Parietal lobe (tissue), 1 donor: ENCODE results near the gene ID3. TPM values are rescaled to one million over a fixed set of nuclear protein-coding genes. Genes with fewer than 3 reads are reported as not detected.

Experiments
- total RNA-seq: library from RNA; depleted of rRNA; stranded (reverse); fragments of >200 nt; gene quantifications from one replicate; pipeline ENCODE4 v1.2.3, GENCODE V29; 2014

The ID3 gene
- total RNA-seq = 11.9 TPM

GRCh38 chr1:23559136-23559984, at the start of gene ID3:
Gene ID3 (minus strand): TSS chr1:23559501. CDS start chr1:23559426, 75 bp downstream.

GRCh38 chr1:23530747-23531561, 28.3 kb downstream of the ID3 start, which contains the start of gene E2F2:
Gene E2F2 (minus strand): TSS chr1:23531233. CDS start chr1:23530793, 440 bp downstream.

Other genes with a start within 250 kb of the ID3 start
- 229 TPM for gene HNRNPR, start 215.2 kb downstream of the ID3 start, total RNA-seq
- 74.2 TPM for gene ZNF436, start 189.7 kb downstream of the ID3 start, total RNA-seq
- gene TCEA3, start 134.8 kb downstream of the ID3 start, total RNA-seq = 2.2 TPM
- 9.7 TPM for gene ASAP3, start 75.3 kb downstream of the ID3 start, total RNA-seq
- 3.4 TPM for gene E2F2, start 28.3 kb downstream of the ID3 start, total RNA-seq
- gene RPL11, start 132.3 kb upstream of the ID3 start, total RNA-seq = 596 TPM
- gene ELOA, start 184.0 kb upstream of the ID3 start, total RNA-seq = 28.5 TPM
- gene PITHD1, start 218.9 kb upstream of the ID3 start, total RNA-seq = 55.7 TPM
- gene LYPLA2, start 231.6 kb upstream of the ID3 start, total RNA-seq = 27.2 TPM
- 28.2 TPM for gene GALE, start 241.3 kb upstream of the ID3 start, total RNA-seq